Ishikawa (cell line): ENCODE results near the gene DAAM1.

ENCODE experiments used
- CEBPB ChIP-seq: IDR thresholded peaks from 2 replicates; pipeline ENCODE4 v1.6.1; 2012
- CREB1 ChIP-seq: IDR thresholded peaks from 2 replicates; pipeline ENCODE4 v1.6.1; 2012; ENCODE audit warnings: low read depth
- EGR1 ChIP-seq: IDR thresholded peaks from 2 replicates; pipeline ENCODE4 v1.6.1; 2012
- EP300 ChIP-seq: IDR thresholded peaks from 2 replicates; pipeline ENCODE4 v1.6.1; 2012; ENCODE audit warnings: borderline replicate concordance
- FOXM1 ChIP-seq: IDR thresholded peaks from 2 replicates; pipeline ENCODE4 v1.6.1; 2012; ENCODE audit warnings: low read depth, borderline replicate concordance
- NFIC ChIP-seq: IDR thresholded peaks from 2 replicates; pipeline ENCODE4 v1.6.1; 2012
- RAD21 ChIP-seq: IDR thresholded peaks from 2 replicates; pipeline ENCODE4 v1.6.1; 2012; ENCODE audit warnings: low read depth
- REST ChIP-seq: IDR thresholded peaks from 2 replicates; pipeline ENCODE4 v1.6.1; 2012; ENCODE audit warnings: low read depth, mild to moderate bottlenecking
- TAF1 ChIP-seq: IDR thresholded peaks from 2 replicates; pipeline ENCODE4 v1.6.1; 2012; ENCODE audit warnings: low read depth, mild to moderate bottlenecking
- TCF12 ChIP-seq: IDR thresholded peaks from 2 replicates; pipeline ENCODE4 v1.6.1; 2012; ENCODE audit warnings: low read depth
- TEAD4 ChIP-seq: IDR thresholded peaks from 2 replicates; pipeline ENCODE4 v1.6.1; 2012
- YY1 ChIP-seq: IDR thresholded peaks from 2 replicates; pipeline ENCODE4 v1.6.1; 2012; ENCODE audit warnings: low read depth
- ZBTB7A ChIP-seq: IDR thresholded peaks from 2 replicates; pipeline ENCODE4 v1.6.1; 2012; ENCODE audit warnings: low read depth
- TF ChIP-seq, protein P1 (sequence below): IDR thresholded peaks from 2 replicates; pipeline ENCODE4 v1.6.1; 2012
- TF ChIP-seq, protein P2 (sequence below): IDR thresholded peaks from 2 replicates; pipeline ENCODE4 v1.6.1; 2012

Gene DAAM1

DNA sequence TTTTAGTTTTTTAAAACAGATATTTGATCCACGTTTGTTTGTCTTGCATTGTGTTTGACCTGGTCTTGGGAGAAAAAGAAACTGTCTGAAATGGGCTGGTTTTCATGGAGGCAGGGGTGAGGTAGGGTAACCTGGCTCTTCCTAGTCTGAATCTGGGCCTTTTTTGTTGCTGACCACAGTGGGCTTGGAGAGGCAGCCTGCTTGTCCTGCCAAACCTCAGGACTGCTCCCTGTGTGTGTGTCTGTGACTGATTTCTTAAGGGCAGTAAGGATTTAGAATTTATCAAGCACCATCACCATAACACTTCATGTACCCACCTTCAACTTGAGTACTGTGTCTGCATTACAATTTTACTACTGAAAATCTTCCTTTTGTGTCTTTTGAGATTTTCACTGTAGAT, 28.5 kb downstream of the DAAM1 start:
- TF ChIP-seq CREB1 (no peak), TEAD4 (no peak), REST (no peak), NFIC (no peak), TAF1 (no peak), EP300 (no peak), TCF12 (no peak), CEBPB (no peak), FOXM1 (no peak), RAD21 (no peak), ZBTB7A (no peak), EGR1 (no peak), YY1 (no peak)
- TF ChIP-seq, protein P1, sequence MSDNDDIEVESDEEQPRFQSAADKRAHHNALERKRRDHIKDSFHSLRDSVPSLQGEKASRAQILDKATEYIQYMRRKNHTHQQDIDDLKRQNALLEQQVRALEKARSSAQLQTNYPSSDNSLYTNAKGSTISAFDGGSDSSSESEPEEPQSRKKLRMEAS: no peak
- TF ChIP-seq, protein P2, sequence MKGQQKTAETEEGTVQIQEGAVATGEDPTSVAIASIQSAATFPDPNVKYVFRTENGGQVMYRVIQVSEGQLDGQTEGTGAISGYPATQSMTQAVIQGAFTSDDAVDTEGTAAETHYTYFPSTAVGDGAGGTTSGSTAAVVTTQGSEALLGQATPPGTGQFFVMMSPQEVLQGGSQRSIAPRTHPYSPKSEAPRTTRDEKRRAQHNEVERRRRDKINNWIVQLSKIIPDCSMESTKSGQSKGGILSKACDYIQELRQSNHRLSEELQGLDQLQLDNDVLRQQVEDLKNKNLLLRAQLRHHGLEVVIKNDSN: no peak

DNA sequence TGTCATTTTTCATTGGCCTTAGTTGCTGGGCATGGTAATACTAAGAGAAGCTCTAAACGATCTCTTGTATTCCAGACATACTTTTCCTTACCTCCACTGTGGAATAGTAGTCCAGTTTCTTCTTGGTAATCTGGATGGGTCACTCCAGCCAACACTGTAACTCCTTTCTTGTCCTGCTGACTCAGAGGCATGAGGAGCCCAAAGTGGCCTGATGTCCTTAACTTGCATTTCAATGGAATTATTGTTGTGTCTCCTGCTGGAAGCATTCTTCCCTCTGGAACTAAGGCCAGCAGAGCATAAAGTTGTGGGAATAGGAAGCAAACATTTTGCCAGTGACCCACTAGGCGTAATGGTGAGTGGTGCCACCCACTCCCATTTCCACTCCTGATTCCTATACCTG, 33.1 kb downstream of the DAAM1 start:
- TF ChIP-seq, protein P1: no peak
- TF ChIP-seq EGR1 (no peak), RAD21 (no peak), FOXM1 (no peak), TCF12 (no peak), NFIC (no peak), REST (no peak)

DNA sequence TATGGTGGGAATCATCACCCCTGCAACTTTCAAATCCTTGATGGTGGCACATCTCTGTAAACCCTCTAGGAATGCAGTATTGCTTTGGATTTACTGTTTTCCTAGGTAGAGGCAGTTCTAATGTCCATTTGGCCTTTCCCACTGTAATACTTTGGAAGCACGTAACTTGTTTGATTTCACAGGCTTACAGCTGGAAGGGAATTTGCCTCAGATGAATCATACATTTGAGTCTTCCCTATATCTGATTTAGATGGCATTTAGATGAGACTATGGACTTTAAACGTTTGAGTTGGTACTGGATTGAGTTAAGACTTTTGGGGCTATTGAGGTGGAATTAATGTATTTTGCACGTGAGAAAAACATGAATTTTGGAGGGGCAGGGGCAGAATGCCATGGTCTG, 35.9 kb downstream of the DAAM1 start:
- TF ChIP-seq, protein P1: no peak
- no peak for TF ChIP-seq EP300

DNA sequence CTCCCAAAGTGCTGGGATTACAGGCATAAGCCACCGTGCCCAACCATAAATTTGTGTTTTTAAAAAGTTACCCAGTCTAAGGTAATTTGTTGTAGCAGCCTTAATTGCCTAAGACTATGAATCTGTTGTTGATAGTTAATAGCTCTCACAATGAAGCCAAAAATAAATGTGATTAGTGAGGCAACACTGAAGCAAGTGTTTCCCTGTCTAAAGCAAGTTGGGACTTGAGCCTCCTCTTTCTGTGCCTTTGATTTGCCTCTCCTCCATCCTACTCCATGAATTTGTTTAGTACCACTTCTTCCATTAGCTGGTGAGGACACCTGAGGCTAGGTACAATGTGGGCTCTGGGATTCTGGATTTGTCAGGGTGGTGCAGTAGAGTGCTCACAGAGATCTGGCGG, 36.8 kb downstream of the DAAM1 start:
- TF ChIP-seq TEAD4: no peak
- TF ChIP-seq, protein P2: no peak
- TF ChIP-seq TCF12: no peak
- no peak for TF ChIP-seq EP300
- no peak for TF ChIP-seq FOXM1
- TF ChIP-seq NFIC: no peak
- TF ChIP-seq REST: no peak
- TF ChIP-seq CEBPB: no peak
- no peak for TF ChIP-seq CREB1
- no peak for TF ChIP-seq EGR1
- no peak for TF ChIP-seq RAD21
- TF ChIP-seq YY1: no peak
- TF ChIP-seq ZBTB7A: no peak
- TF ChIP-seq TAF1: no peak
- TF ChIP-seq, protein P1: no peak

DNA sequence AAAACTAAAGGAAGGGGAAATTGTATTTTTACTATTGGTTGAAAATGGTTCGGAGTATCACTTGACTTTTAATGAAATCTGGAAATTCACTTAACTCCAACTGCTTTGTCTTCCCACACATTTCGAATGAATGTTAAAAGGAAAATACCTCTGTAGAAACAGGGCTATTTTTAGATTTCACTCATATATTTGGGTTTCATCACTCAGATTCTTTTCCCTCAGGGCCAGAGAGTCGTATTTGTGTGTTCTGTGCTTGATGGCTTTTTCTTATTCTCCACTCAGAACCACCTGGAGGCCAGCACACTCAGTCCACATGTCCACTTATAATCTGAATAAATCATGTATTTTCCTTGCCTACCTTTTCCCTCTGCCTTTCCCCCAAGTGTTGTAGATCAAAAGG, 40.0 kb downstream of the DAAM1 start:
- TF ChIP-seq REST (no peak), CREB1 (no peak), EGR1 (no peak), TCF12 (no peak), ZBTB7A (no peak), CEBPB (no peak), RAD21 (no peak), TAF1 (no peak), NFIC (no peak), YY1 (no peak), TEAD4 (no peak), EP300 (no peak), FOXM1 (no peak)
- TF ChIP-seq, protein P1: no peak
- TF ChIP-seq, protein P2: no peak
